ENCODE results near the gene ANO10. TPM values are rescaled to one million over a fixed set of nuclear protein-coding genes. Genes with fewer than 3 reads are reported as not detected.
A peak's percentile ranks its signal among the peaks of the same experiment; 100 is the strongest.

ANO10 gene
- total RNA-seq, 4 donors from 2014 or later = 28.2 to 36.9 (median 31.6) TPM

DNA sequence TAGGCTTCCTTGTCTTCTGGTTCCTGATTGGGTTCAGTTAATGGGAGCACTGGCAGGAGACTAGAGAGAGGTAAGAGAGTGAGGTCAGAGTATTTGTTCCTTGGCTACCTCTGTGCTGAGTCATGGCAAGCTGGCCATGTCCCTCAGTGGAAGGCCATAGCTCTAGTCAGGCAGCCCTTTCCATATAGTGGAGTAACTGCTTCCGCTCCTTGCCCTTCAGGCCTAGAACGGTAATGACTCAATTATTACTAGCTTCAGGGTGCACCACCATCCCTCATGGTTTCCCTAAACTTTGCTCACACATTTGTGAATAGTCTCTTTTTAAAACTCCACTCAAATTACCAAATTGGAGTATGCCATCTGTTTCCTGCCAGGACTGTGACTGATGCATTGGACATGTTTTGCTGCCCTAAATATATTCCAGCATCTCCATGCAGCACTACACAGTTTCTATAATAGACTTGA, 10.5 kb upstream of the ANO10 start:
- 85% methylated on average over 2 of the region's 2 CpGs for WGBS
- no peak overlapping the region for H3K27ac ChIP-seq
- no peak for DNase-seq (ENCODE audit: low spot score in 2 of 2)

DNA sequence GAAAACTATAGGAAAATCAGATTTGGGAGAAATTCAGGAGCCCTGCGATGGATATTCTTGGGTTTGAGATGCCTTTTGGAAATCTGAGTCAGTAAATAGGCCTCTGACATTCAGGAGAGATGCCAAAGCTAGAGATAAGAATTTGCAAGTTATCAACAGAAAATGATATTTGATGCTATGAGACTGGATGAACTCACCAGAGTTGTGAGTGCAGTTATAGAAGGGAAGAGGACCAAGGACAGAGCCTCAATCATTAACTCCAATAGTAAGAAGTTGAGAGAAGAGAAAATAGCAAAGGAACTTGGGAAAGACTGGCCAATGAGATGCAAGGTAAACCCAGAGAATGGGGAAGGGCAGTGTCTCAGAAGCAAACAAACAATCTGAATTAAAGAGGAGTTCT, 7.9 kb upstream of the ANO10 start:
- WGBS = 88% methylated on average over 1 of the region's 1 CpG
- no peak for TF ChIP-seq POLR2A (IDR thresholded peaks at IDR 0.05)
- TF ChIP-seq, protein P1, sequence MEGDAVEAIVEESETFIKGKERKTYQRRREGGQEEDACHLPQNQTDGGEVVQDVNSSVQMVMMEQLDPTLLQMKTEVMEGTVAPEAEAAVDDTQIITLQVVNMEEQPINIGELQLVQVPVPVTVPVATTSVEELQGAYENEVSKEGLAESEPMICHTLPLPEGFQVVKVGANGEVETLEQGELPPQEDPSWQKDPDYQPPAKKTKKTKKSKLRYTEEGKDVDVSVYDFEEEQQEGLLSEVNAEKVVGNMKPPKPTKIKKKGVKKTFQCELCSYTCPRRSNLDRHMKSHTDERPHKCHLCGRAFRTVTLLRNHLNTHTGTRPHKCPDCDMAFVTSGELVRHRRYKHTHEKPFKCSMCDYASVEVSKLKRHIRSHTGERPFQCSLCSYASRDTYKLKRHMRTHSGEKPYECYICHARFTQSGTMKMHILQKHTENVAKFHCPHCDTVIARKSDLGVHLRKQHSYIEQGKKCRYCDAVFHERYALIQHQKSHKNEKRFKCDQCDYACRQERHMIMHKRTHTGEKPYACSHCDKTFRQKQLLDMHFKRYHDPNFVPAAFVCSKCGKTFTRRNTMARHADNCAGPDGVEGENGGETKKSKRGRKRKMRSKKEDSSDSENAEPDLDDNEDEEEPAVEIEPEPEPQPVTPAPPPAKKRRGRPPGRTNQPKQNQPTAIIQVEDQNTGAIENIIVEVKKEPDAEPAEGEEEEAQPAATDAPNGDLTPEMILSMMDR (IDR thresholded peaks at IDR 0.05) = no peak
- no peak for TF ChIP-seq EP300 (IDR thresholded peaks at IDR 0.05)
- TF ChIP-seq POLR2AphosphoS5 (IDR thresholded peaks at IDR 0.05) = no peak
- Histone ChIP-seq H3K4me3 (no peak overlapping the region), H3K9me3 (no peaks in the 10 kb centered on the region), H3K4me1 (no peaks in the 10 kb centered on the region), H3K27me3 (no peaks in the 10 kb centered on the region), H3K36me3 (no peaks in the 10 kb centered on the region), H3K27ac (no peak overlapping the region)
- no peak for DNase-seq (ENCODE audit: low spot score in 2 of 2)

More for the DNA sequence above, 10.5 kb upstream of the ANO10 start:
- H3K4me3 ChIP-seq = no peak overlapping the region
- no peaks in the 10 kb centered on the region for H3K27me3 ChIP-seq
- H3K9me3 ChIP-seq = no peaks in the 10 kb centered on the region
- no peaks in the 10 kb centered on the region for H3K36me3 ChIP-seq
- H3K4me1 ChIP-seq = no peaks in the 10 kb centered on the region
- TF ChIP-seq EP300 (IDR thresholded peaks at IDR 0.05) = no peak
- TF ChIP-seq POLR2AphosphoS5 (IDR thresholded peaks at IDR 0.05) = no peak
- no peak for TF ChIP-seq POLR2A (IDR thresholded peaks at IDR 0.05)
- TF ChIP-seq, protein P1 (IDR thresholded peaks at IDR 0.05) = no peak

DNA sequence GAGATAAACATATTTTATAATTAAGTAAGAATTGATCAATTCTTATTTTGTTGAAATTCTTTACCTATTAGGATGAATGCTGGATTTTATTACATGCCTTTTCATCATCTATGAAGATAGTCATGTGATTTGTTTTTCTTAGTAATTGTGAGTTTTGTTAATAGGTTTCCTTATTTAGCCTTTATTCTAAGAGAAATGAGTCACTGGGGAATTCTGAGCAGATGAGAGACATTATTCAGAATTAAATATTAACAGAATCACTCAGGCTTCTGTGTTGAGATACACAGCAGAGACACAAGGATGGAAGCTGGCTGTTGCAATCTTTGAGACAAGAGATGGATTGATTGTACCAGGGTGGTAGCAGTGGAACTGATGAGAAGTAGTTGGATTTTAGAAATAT, 7.4 kb upstream of the ANO10 start:
- no peaks in the 10 kb centered on the region for H3K36me3 ChIP-seq
- H3K4me1 ChIP-seq = no peaks in the 10 kb centered on the region
- no peak for TF ChIP-seq POLR2A (IDR thresholded peaks at IDR 0.05)
- no peak for TF ChIP-seq POLR2AphosphoS5 (IDR thresholded peaks at IDR 0.05)
- TF ChIP-seq, protein P1 (IDR thresholded peaks at IDR 0.05) = no peak
- no peak for TF ChIP-seq EP300 (IDR thresholded peaks at IDR 0.05)
- no peak overlapping the region for H3K4me3 ChIP-seq
- H3K9me3 ChIP-seq = no peaks in the 10 kb centered on the region
- no peak for DNase-seq (ENCODE audit: low spot score in 2 of 2)
- H3K27ac ChIP-seq = no peak overlapping the region
- H3K27me3 ChIP-seq = no peaks in the 10 kb centered on the region

DNA sequence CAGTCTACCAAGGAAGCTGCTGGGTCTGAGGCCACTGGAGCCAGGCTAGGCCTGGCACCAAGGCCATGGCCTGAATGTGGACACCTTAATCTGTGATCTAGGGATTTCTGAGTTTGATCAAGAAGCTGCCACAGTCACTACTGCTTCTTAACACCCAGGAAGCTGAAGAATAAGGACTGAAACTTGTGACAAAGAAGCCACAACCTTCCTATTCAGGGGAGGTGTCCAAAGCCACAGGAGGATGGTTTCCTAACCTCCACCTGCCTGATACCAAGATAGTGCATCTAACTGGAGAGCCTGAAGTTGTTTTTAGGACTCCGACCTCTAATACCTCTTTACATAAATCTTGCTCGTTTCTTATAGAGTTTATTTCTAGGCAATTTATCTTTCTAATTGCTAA, 5.5 kb upstream of the ANO10 start:
- no peaks in the 10 kb centered on the region for H3K9me3 ChIP-seq
- no peaks in the 10 kb centered on the region for H3K36me3 ChIP-seq
- H3K27ac ChIP-seq = no peak overlapping the region
- H3K4me3 ChIP-seq = no peak overlapping the region
- TF ChIP-seq, protein P1 (IDR thresholded peaks at IDR 0.05) = no peak
- TF ChIP-seq EP300 (IDR thresholded peaks at IDR 0.05) = no peak
- no peak for TF ChIP-seq POLR2A (IDR thresholded peaks at IDR 0.05)
- H3K4me1 ChIP-seq = peaks cover 6% of the 10 kb centered on the region
- DNase-seq (ENCODE audit: low spot score in 2 of 2) = no peak
- no peaks in the 10 kb centered on the region for H3K27me3 ChIP-seq
- WGBS = 92% methylated on average over 2 of the region's 2 CpGs

DNA sequence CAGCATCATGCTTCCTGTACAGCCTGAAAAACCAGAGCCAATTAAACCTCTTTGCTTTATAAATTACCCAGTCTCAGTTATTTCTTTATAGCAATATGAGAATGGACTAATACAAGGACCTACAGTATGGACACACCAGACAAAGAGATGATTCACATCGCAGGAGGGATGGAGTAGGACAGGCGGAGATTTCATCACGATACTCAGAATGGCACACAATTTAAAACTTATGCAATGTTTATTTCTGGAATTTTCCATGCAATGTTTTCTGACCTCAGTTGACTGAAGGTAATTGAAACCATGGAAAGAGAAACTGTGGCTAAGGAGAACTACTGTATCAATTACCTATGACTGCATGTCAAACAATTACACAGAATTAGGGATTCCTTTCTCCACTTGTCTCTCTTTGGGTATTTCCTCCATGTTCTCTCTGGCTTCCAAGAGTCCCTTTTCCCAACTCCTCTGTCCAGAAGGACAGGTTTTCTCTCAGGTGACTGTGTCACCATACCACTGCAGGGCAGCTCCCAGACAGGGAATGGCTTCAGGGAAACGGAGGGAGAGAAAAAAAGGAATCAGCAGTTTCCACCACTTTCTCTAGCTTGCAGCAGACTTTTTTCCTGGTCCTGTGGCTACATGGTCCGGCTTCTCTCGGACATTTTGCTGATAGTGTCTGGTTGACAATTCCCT, 3.0 kb upstream of the ANO10 start:
- WGBS = 81% methylated on average over 6 of the region's 6 CpGs
- Histone ChIP-seq H3K27me3 (no peaks in the 10 kb centered on the region), H3K4me1 (peaks cover 17% of the 10 kb centered on the region), H3K27ac (peak overlapping the region; percentile 19), H3K36me3 (no peaks in the 10 kb centered on the region), H3K9me3 (no peaks in the 10 kb centered on the region), H3K4me3 (no peak overlapping the region)
- DNase-seq (ENCODE audit: low spot score in 2 of 2) = no peak
- TF ChIP-seq EP300 (IDR thresholded peaks at IDR 0.05) = no peak
- TF ChIP-seq, protein P1 (IDR thresholded peaks at IDR 0.05) = no peak
- TF ChIP-seq POLR2AphosphoS5 (IDR thresholded peaks at IDR 0.05) = no peak
- no peak for TF ChIP-seq POLR2A (IDR thresholded peaks at IDR 0.05)

Measured in suprapubic skin (tissue), 4 donors.